Right lobe of liver (tissue), 6 donors: Measurements from ENCODE around the gene CSNK1G2. TPM values are rescaled to one million over a fixed set of nuclear protein-coding genes. Genes with fewer than 3 reads are reported as not detected.
A peak's percentile ranks its signal among the peaks of the same experiment; 100 is the strongest.

Experiments used
- ATAC-seq, 4 donors: fragments of 200-7000 bp; cut with Tn5 transposase; one replicate each; pipeline ENCODE4 v1.9.1; 2020; ENCODE audit warnings: mild to moderate bottlenecking in 4 of 4, moderate library complexity in 4 of 4
- DNase-seq, 3 donors: peaks; one replicate each; pipeline ENCODE4 v3.0.0-alpha.2; 2020
- H3K27ac ChIP-seq, 3 donors: fragments of 200-600 bp; one replicate each; pipeline ENCODE4 v1.8.0; 2022
- H3K27me3 ChIP-seq, 2 donors: fragments of 200-600 bp; one replicate each; pipeline ENCODE4 v1.8.0; 2022
- H3K36me3 ChIP-seq, 4 donors: fragments of 200-600 bp; sonication (generic) in 1 of 4; one replicate each; pipeline versions ENCODE4 v1.5.1 to v1.8.0; 2017 to 2022; ENCODE audit warnings: control low read depth in 1 of 4
- H3K4me1 ChIP-seq, 4 donors: fragments of 200-600 bp; sonication (generic) in 1 of 4; one replicate each; pipeline versions ENCODE4 v1.5.1 to v1.8.0; 2017 to 2022; ENCODE audit warnings: control low read depth in 1 of 4
- H3K4me3 ChIP-seq, 3 donors: fragments of 200-600 bp; one replicate each; pipeline ENCODE4 v1.8.0; 2022
- H3K9me3 ChIP-seq, 4 donors: fragments of 200-600 bp; sonication (generic) in 1 of 4; one replicate each; pipeline versions ENCODE4 v1.5.1 to v1.8.0; 2017 to 2022; ENCODE audit warnings: control low read depth in 1 of 4
- POLR2A ChIP-seq: fragments of 450-650 bp; IDR thresholded peaks from one replicate; pipeline ENCODE4 v1.6.1; 2017; ENCODE audit warnings: antibody characterized with exemption, mild to moderate bottlenecking
- WGBS: methylation state at CpG from one replicate; pipeline ENCODE4 v1.1.6; 2018; ENCODE audit warnings: low coverage, low lambda C conversion rate; ENCODE audit not compliant: insufficient coverage; ENCODE audit errors: missing lambda C conversion rate; 5-methylcytosine and 5-hydroxymethylcytosine counted together
- intact Hi-C, 2 donors: fragments of 100-400 bp; cut with DNase I; formaldehyde crosslinking; loops; one replicate each; pipeline versions ENCODE4 v1.11.2 to v1.14.1; 2022
- total RNA-seq, 6 experiments: library from RNA; depleted of rRNA in 2 of 6; stranded (reverse); fragments of >200 nt in 2 of 6; fragmentation: NEBNext Ultra II Directional in 3 of 6; extraction: Animal tissue kit (Norgen Biotek cat#: 25700) in 3 of 6; gene quantifications; one replicate each; pipeline versions ENCODE4 v1.1.0 to v1.2.4, GENCODE V29; 2016 to 2023
- TF ChIP-seq, protein P1 (sequence below), 4 donors: fragments of 200-600 bp in 3 of 4; fragments of 450-650 bp in 1 of 4; IDR thresholded peaks; one replicate each; pipeline versions ENCODE4 v1.5.1 to v1.8.0; 2016 to 2022; ENCODE audit warnings: antibody characterized with exemption in 4 of 4, mild to moderate bottlenecking in 2 of 4
- donor health status: DM: no; HTN: yes; CAD: no.
- donor health status: DM: no; HTN: no; CAD: no.
- donor health status: DM: no; HTN: no; CAD: no.
- donor health status: DM: no; HTN: yes; CAD: no.
- donor health status: DM: no; HTN: yes; CAD: no.

CSNK1G2 gene
- total RNA-seq, 6 experiments from 2014 or later: 14.4 to 35.2 (median 22.6) TPM

DNA sequence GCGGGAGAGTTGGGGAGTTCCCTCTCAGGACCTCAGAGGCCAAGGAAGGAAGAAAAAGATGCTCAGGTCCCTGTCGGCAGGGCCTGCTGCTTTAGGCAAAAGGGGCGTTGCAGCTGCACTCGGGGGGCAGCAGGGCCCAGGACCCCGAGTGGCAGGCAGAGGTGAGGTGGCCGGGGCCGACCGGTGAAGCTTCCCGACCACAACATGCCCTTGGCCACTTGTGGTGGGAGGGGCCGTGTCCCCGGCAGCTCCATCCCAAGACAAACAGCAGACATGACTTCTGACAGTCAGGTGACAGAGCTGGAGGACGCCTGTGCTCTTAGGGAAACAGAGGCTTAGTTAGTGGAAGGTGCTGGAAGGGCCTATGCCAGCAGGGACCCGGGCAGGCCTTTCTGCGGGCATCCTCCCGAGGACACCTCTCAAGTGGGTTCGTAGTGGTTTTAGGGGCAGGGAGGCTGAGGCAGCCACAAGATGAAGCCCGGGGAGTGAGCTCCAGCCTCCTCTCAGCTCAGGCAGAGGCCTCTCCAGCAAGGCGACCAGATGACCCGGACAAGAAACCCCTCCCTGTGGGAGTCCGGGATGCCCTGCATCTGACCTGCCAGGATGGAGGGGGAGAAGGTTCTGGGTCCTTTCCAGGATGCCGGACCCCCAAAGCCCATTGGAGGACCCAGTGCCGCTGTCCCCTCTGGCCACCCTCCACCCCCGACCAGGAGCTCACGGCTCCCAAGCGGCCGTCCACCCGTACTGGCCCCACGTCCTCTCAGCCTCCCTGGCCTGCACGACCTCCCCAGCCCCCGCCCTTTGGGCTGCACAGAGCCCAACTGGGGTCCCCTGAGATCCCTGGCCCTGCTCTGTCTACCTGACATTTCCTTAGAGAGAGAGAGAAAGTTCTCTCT, 50.3 kb downstream of the CSNK1G2 start:
- no peak for TF ChIP-seq POLR2A
- TF ChIP-seq, protein P1, sequence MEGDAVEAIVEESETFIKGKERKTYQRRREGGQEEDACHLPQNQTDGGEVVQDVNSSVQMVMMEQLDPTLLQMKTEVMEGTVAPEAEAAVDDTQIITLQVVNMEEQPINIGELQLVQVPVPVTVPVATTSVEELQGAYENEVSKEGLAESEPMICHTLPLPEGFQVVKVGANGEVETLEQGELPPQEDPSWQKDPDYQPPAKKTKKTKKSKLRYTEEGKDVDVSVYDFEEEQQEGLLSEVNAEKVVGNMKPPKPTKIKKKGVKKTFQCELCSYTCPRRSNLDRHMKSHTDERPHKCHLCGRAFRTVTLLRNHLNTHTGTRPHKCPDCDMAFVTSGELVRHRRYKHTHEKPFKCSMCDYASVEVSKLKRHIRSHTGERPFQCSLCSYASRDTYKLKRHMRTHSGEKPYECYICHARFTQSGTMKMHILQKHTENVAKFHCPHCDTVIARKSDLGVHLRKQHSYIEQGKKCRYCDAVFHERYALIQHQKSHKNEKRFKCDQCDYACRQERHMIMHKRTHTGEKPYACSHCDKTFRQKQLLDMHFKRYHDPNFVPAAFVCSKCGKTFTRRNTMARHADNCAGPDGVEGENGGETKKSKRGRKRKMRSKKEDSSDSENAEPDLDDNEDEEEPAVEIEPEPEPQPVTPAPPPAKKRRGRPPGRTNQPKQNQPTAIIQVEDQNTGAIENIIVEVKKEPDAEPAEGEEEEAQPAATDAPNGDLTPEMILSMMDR (IDR thresholded peaks at IDR 0.05): no peak
- Histone ChIP-seq H3K36me3 (peaks cover 0 to 37% (median 16%) of the 10 kb centered on the region in 4 donors), H3K9me3 (no peaks in the 10 kb centered on the region), H3K4me1 (no peaks in the 10 kb centered on the region), H3K4me3 (no peak overlapping the region), H3K27ac (no peak overlapping the region), H3K27me3 (no peaks in the 10 kb centered on the region)
- DNase-seq: no peak
- intact Hi-C loops: no loop called here
- 100% methylated on average over 3 of the region's 30 CpGs for WGBS
- no peak for ATAC-seq

DNA sequence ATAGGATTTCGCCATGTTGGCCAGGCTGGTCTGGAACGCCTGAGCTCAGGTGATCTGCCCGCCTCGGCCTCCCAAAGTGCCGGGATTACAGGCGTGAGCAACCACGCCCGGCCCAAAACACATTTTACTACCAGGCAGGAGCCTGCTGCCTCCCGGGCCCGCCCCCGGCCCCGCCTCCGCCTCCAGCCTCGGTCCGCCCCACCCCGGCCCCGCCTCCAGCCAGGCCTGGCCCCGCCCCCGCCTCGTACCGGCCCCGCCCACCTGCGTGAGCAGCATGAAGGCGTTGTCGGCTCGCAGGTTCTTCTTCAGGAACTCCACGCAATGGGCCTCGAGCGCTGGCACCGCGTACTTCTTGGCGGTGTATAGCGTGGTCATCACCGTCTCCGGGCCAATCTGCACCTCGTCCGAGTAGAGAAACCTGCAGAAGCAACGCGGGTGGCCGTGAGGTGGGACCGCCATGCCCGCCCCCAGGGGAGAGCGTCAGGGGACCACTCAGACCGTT, 51.8 kb downstream of the CSNK1G2 start:
- no peaks in the 10 kb centered on the region for H3K27me3 ChIP-seq
- no peak overlapping the region for H3K4me3 ChIP-seq
- H3K4me1 ChIP-seq: no peaks in the 10 kb centered on the region
- no peak overlapping the region for H3K27ac ChIP-seq
- ATAC-seq: peak in 3 of 4 donors; percentile 15 to 47 (median 30)
- intact Hi-C loops: no loop called here
- no peaks in the 10 kb centered on the region for H3K9me3 ChIP-seq
- TF ChIP-seq, protein P1 (IDR thresholded peaks at IDR 0.05): no peak
- TF ChIP-seq POLR2A: no peak
- peaks cover 0 to 30% (median 17%) of the 10 kb centered on the region in 4 donors for H3K36me3 ChIP-seq
- peak in 1 of 3 donors; percentile 49 for DNase-seq
- WGBS: over 99% methylated on average over 19 of the region's 44 CpGs

DNA sequence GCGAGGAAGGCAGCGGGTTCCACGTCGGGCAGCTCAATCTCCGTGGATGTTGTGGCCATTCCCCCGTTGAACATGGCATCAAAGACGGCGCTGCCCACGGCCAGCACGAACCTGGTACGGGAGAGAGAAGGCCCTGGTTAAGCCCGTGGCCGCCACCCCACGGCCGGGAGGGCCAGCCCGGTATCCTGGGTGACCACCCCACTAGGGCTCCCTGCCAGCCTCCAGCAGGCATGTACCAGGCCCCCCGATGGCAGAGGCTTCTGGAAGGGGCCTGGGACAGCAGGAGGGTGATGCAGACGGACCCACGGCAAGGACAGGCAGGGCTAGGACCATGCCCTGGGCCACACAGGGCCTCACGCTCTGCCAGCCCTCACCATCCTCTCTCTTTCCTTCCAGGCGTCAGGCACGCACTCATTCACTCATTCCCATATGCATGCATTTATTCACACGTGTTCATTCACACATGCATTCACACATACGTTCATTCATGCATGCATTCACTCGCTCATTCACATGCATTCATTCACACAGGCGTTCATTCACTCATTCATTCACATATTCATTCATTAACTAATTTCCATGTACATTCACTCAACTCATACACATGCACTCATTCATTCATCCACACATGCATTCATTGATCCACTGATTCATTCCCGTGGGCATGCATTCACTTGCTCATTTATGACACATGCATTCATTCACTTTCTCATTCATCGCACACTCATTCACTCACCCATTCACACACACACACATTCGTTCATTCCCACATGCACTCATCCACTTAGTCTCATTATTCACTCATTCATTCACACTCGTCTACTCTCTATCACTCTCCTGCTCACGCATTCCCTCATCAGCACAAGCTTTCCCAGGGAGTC, 56.6 kb downstream of the CSNK1G2 start:
- H3K27me3 ChIP-seq: no peaks in the 10 kb centered on the region
- intact Hi-C loops: no loop called here
- H3K4me1 ChIP-seq: no peaks in the 10 kb centered on the region
- H3K36me3 ChIP-seq: peaks cover 0 to 14% (median 5%) of the 10 kb centered on the region in 4 donors
- H3K9me3 ChIP-seq: no peaks in the 10 kb centered on the region
- H3K4me3 ChIP-seq: no peak overlapping the region
- H3K27ac ChIP-seq: no peak overlapping the region
- WGBS: 93% methylated on average over 12 of the region's 31 CpGs
- ATAC-seq (no peak), DNase-seq (no peak)
- TF ChIP-seq, protein P1 (IDR thresholded peaks at IDR 0.05): no peak

DNA sequence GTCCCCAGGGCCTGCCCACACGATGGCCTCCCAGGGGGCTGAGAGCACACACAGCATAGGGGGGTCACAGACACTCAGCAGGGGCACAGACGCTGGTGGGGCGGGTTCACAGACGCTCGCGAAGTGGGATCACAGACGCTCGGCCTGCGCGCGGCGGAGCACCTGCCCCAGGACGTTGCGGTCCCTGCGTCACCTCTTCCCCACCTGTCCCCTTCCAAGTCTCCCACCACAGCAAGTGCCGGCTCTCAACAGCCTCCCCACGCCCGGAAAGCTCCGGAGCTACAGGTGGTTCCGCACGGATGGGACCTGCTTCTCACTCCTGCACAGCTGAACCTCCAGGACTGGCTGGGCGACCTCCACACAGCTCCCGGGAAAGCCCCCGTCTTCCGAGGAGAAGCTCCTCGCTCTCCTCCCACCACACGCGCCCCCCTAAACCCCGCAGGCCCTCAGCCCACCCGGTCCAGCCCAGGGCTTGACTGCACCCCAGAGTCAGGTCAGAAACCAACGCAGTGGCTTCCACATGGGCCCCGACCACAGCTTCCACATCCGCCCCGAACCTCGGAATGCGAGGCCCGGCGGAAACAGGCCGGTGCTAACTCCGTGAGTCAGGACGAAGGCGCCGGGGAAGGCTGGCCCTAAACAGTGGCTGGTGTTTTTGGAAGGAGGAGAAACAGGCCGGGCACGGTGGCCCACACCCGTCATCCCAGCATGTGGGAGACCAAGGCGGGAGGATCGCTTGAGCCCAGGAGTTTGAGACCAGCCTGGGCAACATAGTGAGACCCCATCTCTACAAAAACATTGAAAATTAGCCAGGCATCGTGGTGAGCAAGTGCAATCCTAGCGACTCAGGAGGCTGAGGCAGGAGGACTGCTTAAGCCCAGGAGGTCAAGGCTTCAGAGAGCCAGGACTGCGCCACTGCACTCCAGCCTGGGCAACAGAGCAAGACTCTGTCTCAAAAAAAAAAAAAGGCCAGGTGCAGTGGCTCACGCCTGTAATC, 58.0 kb downstream of the CSNK1G2 start:
- Histone ChIP-seq H3K27ac (no peak overlapping the region), H3K9me3 (no peaks in the 10 kb centered on the region), H3K27me3 (no peaks in the 10 kb centered on the region), H3K4me3 (no peak overlapping the region), H3K4me1 (no peaks in the 10 kb centered on the region), H3K36me3 (peaks cover 0 to 14% (median 5%) of the 10 kb centered on the region in 4 donors)
- ATAC-seq (peak in 1 of 4 donors; percentile 24), DNase-seq (no peak)
- 90% methylated on average over 10 of the region's 52 CpGs for WGBS
- TF ChIP-seq POLR2A: no peak
- TF ChIP-seq, protein P1 (IDR thresholded peaks at IDR 0.05): no peak
- intact Hi-C loops: no loop called here
